Epithelial cell of esophagus (primary cell): ENCODE measurements around the gene S100G.

Experiments
- DNase-seq: peaks from one replicate; pipeline ENCODE4 v3.0.0; 2010; ENCODE audit warnings: low read depth
- H3K4me3 ChIP-seq: 2 replicates; pipeline ENCODE4 v1.5.1; 2011; ENCODE audit warnings: mild to moderate bottlenecking, low read length, control low read depth
- CTCF ChIP-seq: IDR thresholded peaks from 2 replicates; pipeline ENCODE4 v1.5.1; 2011; ENCODE audit warnings: low read depth, mild to moderate bottlenecking, low read length, control low read depth, inconsistent platforms; ENCODE audit not compliant: insufficient read depth; ENCODE audit errors: missing control alignments

Gene S100G

DNA sequence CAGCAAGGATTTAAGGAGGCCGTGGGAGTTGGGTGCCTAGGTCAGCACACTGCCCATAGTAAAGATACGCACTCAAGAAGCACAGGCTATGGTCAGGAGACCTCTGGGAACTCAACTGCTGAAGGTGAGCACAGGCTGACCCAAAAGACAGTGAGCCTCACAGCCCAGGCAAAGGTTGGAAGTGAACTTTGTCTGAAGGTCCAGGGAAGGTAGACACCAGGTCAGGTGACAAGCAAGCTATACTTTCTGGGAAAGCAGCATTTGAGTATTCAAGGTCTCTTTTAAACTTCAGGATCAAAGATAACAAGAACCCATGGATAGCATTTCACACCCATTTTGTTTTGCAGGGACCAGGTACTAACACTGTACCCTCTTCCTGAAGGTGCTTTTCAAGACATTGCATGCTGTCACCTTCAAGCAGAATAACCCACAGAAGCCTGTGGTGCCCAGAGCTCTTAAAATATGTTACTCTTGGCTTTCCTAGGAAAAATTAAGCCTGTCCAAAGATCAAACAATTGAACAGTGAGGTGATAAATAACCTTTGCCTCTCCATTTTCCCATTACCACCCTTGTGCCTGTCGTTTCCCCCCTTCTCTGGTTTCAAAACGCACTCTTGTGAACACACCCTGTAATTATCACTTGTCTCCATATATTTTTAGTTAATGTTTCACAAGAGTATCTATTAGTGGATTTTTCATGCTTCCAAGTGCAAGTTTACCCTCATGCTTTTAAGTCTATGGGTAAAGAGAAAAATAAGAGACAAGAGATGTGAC lies 3.4 kb upstream of the S100G start:
- no peak for TF ChIP-seq CTCF
- no peak overlapping the region for H3K4me3 ChIP-seq
- no peak for DNase-seq

GRCh38 chrX:16651391-16652024 lies 1.6 kb downstream of the S100G start:
- DNase-seq, result no peak
- no peak for TF ChIP-seq CTCF
- H3K4me3 ChIP-seq, result no peak overlapping the region

DNA sequence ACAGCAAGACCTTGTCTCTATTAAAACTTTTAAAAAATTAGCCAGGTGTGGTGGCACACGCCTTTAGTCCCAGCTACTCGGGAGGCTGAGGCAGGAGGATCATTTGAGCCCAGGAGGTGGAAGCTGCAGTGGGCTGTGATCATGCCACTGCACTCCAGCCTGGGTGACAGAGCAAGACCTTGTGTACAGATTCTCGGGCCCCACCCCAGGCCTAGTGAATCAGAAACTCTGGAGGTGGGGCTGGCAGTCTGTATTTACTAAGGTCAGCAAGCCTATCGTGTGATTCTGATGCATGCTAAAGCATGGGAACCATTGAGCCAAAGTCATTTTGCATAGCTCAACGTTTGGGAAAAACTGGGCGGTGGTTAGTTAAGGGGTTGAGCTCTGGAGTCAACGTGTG lies 3.5 kb downstream of the S100G start:
- no peak overlapping the region for H3K4me3 ChIP-seq
- TF ChIP-seq CTCF, result no peak
- peak; percentile 36 for DNase-seq

DNA sequence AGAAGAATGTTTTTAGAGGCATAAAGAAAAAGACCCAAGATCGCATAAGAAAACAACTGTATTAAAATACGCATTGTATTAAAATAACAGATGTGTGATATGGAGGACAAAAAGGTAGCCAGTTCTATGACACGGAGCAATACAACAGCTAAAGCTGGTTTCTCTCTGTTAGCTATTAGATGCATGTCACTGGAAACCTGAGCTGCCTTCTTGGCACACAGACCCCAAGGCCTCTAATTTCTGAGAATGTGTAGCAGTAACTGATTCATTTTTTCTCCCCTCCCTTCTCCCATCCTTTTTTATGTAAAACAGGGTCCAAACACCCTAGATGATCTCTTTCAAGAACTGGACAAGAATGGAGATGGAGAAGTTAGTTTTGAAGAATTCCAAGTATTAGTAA lies 4.1 kb downstream of the S100G start:
- no peak overlapping the region for H3K4me3 ChIP-seq
- no peak for TF ChIP-seq CTCF
- DNase-seq, result no peak

GRCh38 chrX:16658284-16658683 lies 8.3 kb downstream of the S100G start:
- DNase-seq, result peak; percentile 38
- H3K4me3 ChIP-seq, result no peak overlapping the region
- no peak for TF ChIP-seq CTCF

DNA sequence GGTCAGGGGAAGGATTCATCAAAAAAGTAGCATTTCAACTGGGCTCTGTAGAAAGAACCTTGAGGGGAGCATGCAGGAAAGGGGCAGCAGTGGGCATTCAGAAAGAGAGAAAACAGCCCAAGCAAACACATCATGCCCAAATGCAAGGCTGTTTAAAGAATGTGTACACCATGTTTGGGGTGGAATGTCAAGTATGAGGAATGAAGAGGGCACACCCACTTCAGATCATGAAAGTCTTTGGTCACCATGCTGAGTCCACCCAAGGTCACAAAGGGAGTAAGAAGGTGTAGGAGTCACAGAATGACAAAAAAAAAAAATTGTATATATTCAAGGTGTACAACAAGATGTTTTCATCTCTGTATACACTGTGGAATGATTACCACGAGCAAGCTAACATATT lies 9.4 kb downstream of the S100G start:
- no peak overlapping the region for H3K4me3 ChIP-seq
- no peak for DNase-seq
- TF ChIP-seq CTCF, result no peak

GRCh38 chrX:16661495-16661894 lies 11.5 kb downstream of the S100G start:
- no peak for TF ChIP-seq CTCF
- DNase-seq, result no peak
- H3K4me3 ChIP-seq, result no peak overlapping the region
